HFF-Myc (cell line): ENCODE data around the gene NDUFB4.
A peak's percentile ranks its signal among the peaks of the same experiment; 100 is the strongest.

Experiments
- DNase-seq: peaks from one replicate; pipeline ENCODE4 v3.0.0-alpha.2; 2011; ENCODE audit warnings: low read depth; ENCODE audit errors: extremely low read depth
- H3K4me3 ChIP-seq: replicated peaks from 2 replicates; pipeline ENCODE4 v1.5.1; 2011; ENCODE audit warnings: low read depth, mild to moderate bottlenecking, control low read depth, low read length
- TF ChIP-seq, protein P1 (sequence below): IDR thresholded peaks from 2 replicates; pipeline ENCODE4 v1.5.1; 2012; ENCODE audit warnings: mild to moderate bottlenecking, low read depth, low read length, control low read depth; ENCODE audit errors: missing control alignments

Gene NDUFB4

GRCh38 chr3:120596116-120596852, at the start of gene NDUFB4:
Gene NDUFB4, plus strand, starts transcription at chr3:120596336. Its CDS starts 24 bp downstream, at chr3:120596360.
- DNase-seq, result peak; percentile 98
- H3K4me3 ChIP-seq, result peak within 1 kb of the TSS; percentile 90
- TF ChIP-seq, protein P1, sequence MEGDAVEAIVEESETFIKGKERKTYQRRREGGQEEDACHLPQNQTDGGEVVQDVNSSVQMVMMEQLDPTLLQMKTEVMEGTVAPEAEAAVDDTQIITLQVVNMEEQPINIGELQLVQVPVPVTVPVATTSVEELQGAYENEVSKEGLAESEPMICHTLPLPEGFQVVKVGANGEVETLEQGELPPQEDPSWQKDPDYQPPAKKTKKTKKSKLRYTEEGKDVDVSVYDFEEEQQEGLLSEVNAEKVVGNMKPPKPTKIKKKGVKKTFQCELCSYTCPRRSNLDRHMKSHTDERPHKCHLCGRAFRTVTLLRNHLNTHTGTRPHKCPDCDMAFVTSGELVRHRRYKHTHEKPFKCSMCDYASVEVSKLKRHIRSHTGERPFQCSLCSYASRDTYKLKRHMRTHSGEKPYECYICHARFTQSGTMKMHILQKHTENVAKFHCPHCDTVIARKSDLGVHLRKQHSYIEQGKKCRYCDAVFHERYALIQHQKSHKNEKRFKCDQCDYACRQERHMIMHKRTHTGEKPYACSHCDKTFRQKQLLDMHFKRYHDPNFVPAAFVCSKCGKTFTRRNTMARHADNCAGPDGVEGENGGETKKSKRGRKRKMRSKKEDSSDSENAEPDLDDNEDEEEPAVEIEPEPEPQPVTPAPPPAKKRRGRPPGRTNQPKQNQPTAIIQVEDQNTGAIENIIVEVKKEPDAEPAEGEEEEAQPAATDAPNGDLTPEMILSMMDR, result no peak

DNA sequence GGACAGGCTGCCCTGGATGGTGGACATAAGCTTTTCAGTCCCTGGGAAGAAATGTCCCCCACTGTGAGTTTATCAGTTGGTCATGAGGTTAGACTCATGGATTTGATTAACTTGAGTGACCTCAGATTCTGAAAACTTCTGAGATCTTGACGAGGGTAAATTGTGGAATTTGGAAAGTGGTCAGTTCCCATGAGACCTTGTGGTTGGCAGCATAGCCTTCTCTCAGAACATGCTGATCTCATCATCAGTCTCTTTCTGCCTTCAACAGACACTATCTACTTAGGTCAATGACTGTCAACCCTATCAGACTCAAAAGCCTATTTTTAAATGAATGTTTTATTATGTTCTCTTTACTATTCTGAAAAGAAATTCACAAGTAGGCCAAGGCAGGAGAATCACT, 45.6 kb upstream of the NDUFB4 start:
- no peak overlapping the region for H3K4me3 ChIP-seq
- DNase-seq, result no peak
- TF ChIP-seq, protein P1, result no peak

GRCh38 chr3:120552184-120553172, 43.7 kb upstream of the NDUFB4 start:
- DNase-seq, result no peak
- H3K4me3 ChIP-seq, result no peak overlapping the region
- TF ChIP-seq, protein P1, result no peak

GRCh38 chr3:120554812-120555606, 41.1 kb upstream of the NDUFB4 start:
- DNase-seq, result no peak
- TF ChIP-seq, protein P1, result no peak
- no peak overlapping the region for H3K4me3 ChIP-seq

DNA sequence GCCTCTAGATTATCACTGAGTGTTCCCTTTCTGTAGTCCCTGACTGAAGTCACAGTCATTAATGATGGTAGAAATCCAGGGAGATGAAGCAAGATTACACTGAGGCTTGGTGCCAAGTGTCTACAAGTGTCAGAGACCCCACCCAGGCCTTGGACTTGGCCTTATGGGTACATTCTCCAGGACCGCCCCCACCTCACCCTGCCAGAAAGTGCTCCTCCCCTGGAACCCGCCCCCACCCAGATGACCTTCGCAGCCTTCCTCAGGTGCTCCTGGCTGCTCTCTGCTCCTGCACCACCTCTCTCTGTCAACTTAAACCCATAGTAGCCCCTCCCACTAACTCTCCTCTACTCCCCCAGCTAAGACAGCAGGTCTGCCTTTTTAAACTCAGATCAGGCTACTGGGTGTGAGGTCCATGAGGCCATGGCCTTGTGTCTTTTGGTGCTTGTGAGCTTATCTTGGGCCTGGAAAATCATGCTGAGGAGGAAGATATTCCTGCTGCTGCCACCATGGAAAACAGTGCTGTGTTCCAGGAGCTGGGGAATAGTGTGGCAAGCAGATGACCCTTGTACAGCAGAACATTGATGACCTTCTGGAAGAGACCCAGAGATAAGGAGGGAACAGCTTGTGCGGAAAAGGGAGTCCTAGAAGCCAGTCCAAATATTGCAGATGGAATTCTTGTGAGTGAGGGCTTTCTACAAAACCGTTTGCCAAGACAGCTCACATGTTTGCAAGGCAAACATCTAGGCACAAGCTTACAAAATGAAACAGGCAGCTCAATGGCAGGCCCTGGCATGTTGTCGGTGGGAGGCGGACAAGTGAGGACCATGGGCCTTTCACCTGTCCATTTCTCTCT, 40.3 kb upstream of the NDUFB4 start:
- TF ChIP-seq, protein P1, result no peak
- H3K4me3 ChIP-seq, result no peak overlapping the region
- no peak for DNase-seq
